HG03439 (cell line): ENCODE results near the gene IFITM2.
A peak's percentile ranks its signal among the peaks of the same experiment; 100 is the strongest.
"Not testable (repeated sequence)": the region's sequence is repeated elsewhere in the genome, so short reads cannot be mapped to it uniquely, and the experiment has no call there.

Source experiments
- ATAC-seq: cut with Tn5 transposase; IDR thresholded peaks from one replicate; pipeline ENCODE4 v1.9.1; 2021; ENCODE audit warnings: mild to moderate bottlenecking, moderate library complexity; ENCODE audit not compliant: unreplicated experiment

IFITM2 gene

GRCh38 chr11:324593-325517, 17.2 kb downstream of the IFITM2 start:
- ATAC-seq, result not testable (repeated sequence)

- no peak for ATAC-seq
Observed at GRCh38 chr11:325796-326591, 18.4 kb downstream of the IFITM2 start.

GRCh38 chr11:326592-326841, 18.9 kb downstream of the IFITM2 start:
- ATAC-seq, result no peak

GRCh38 chr11:326842-327580, 19.4 kb downstream of the IFITM2 start:
- peak; percentile 43 for ATAC-seq

- no peak for ATAC-seq
Observed at GRCh38 chr11:327581-327923, 19.9 kb downstream of the IFITM2 start.

GRCh38 chr11:328012-328411, 20.4 kb downstream of the IFITM2 start:
- ATAC-seq, result no peak

GRCh38 chr11:328516-329100, 21.0 kb downstream of the IFITM2 start:
- ATAC-seq, result not testable (repeated sequence)

GRCh38 chr11:329886-330253, 22.3 kb downstream of the IFITM2 start:
- ATAC-seq, result no peak

- no peak for ATAC-seq
Observed at GRCh38 chr11:330307-330693, 22.7 kb downstream of the IFITM2 start.

- no peak for ATAC-seq
Observed at GRCh38 chr11:330694-331357, 23.2 kb downstream of the IFITM2 start.

- ATAC-seq, result no peak
Observed at GRCh38 chr11:331358-332060, 23.9 kb downstream of the IFITM2 start.

GRCh38 chr11:332651-333480, 25.2 kb downstream of the IFITM2 start:
- ATAC-seq, result no peak

- ATAC-seq, result not testable (repeated sequence)
Observed at GRCh38 chr11:333616-334263, 26.1 kb downstream of the IFITM2 start.

GRCh38 chr11:334264-334994, 26.8 kb downstream of the IFITM2 start:
- no peak for ATAC-seq

- no peak for ATAC-seq
Observed at GRCh38 chr11:335779-336658, 28.4 kb downstream of the IFITM2 start.

GRCh38 chr11:336659-337198, 29.1 kb downstream of the IFITM2 start:
- no peak for ATAC-seq

GRCh38 chr11:337711-338110, 30.1 kb downstream of the IFITM2 start:
- no peak for ATAC-seq
